Measurements from ENCODE around the gene SHISA8.

DNA sequence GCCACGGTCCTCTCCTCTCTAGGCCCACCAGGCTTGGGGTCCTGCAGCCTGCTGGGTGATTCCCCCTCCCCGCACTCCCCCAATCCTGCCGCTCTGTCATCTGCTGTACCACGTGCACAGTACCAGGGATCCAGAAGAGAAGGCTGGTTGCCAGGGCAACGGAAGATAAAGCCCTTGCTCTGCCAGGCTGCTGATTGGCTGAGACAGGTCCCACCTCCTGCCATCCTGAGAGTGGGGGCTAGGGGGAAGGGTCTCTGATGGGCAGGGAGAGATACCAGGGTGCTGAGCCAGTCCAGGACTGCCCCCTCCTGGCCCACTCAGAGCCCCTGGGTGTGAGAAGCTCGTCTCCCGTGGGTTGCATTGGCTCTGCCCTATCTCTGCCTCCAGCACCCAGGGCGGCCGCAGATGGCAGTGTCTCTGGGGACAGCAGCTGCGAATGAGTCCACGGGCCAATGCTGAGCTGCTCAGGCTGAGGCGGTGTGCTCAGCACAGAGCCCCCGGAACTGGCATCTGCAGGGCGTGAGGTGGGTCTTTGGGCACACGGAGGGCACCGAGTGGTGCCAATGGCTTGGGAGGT is 37.1 kb upstream of the SHISA8 start, which contains the start of gene SMIM45:
- TF ChIP-seq, protein P1, sequence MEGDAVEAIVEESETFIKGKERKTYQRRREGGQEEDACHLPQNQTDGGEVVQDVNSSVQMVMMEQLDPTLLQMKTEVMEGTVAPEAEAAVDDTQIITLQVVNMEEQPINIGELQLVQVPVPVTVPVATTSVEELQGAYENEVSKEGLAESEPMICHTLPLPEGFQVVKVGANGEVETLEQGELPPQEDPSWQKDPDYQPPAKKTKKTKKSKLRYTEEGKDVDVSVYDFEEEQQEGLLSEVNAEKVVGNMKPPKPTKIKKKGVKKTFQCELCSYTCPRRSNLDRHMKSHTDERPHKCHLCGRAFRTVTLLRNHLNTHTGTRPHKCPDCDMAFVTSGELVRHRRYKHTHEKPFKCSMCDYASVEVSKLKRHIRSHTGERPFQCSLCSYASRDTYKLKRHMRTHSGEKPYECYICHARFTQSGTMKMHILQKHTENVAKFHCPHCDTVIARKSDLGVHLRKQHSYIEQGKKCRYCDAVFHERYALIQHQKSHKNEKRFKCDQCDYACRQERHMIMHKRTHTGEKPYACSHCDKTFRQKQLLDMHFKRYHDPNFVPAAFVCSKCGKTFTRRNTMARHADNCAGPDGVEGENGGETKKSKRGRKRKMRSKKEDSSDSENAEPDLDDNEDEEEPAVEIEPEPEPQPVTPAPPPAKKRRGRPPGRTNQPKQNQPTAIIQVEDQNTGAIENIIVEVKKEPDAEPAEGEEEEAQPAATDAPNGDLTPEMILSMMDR (IDR thresholded peaks at IDR 0.05; ENCODE audit: poor library complexity, severe bottlenecking): peak; percentile 87
- TF ChIP-seq EZH2 (IDR thresholded peaks at IDR 0.05; ENCODE audit: borderline replicate concordance, insufficient read depth, low read length, poor library complexity, severe bottlenecking) (no peak), SMC3 (conservative IDR thresholded peaks at IDR 0.05; ENCODE audit: poor library complexity) (peak; percentile 80), MXI1 (conservative IDR thresholded peaks at IDR 0.05; ENCODE audit: poor library complexity, severe bottlenecking) (peak; percentile 82)

Data from neural cell (in vitro differentiated cells).